GM23338 (cell line): ENCODE data around the gene HEYL. TPM values are rescaled to one million over a fixed set of nuclear protein-coding genes. Genes with fewer than 3 reads are reported as not detected.

ENCODE experiments used
- ATAC-seq: fragments of 200-7000 bp; cut with Tn5 transposase; 3 replicates; pipeline ENCODE4 v1.9.1; 2020
- DNase-seq: peaks from one replicate; pipeline ENCODE4 v3.0.0-alpha.2; 2015; ENCODE audit warnings: low spot score
- H2AFZ ChIP-seq: fragments of 200-600 bp; sonication (generic); 2 replicates; pipeline ENCODE4 v1.8.0; 2016; ENCODE audit warnings: antibody characterized with exemption, mild to moderate bottlenecking, moderate library complexity
- H3F3A ChIP-seq: fragments of 200-600 bp; sonication (generic); replicated peaks from 2 replicates; pipeline ENCODE4 v1.8.0; 2017; ENCODE audit warnings: antibody characterized with exemption, mixed run types, low read depth
- H3K27ac ChIP-seq: fragments of 200-600 bp; sonication (generic); 2 replicates; pipeline ENCODE4 v1.6.1; 2016; ENCODE audit warnings: low read depth
- H3K27me3 ChIP-seq: fragments of 200-600 bp; sonication (generic); 2 replicates; pipeline ENCODE4 v1.8.0; 2016; ENCODE audit warnings: mild to moderate bottlenecking, mixed run types, moderate library complexity; ENCODE audit not compliant: insufficient read depth
- H3K36me3 ChIP-seq: fragments of 200-600 bp; sonication (generic); 2 replicates; pipeline ENCODE4 v1.8.0; 2016; ENCODE audit warnings: mild to moderate bottlenecking; ENCODE audit not compliant: insufficient read depth
- H3K4me1 ChIP-seq: fragments of 200-600 bp; sonication (generic); 2 replicates; pipeline ENCODE4 v1.8.0; 2016; ENCODE audit warnings: mild to moderate bottlenecking, moderate library complexity; ENCODE audit not compliant: insufficient read depth
- H3K4me2 ChIP-seq: fragments of 200-600 bp; sonication (generic); 2 replicates; pipeline ENCODE4 v1.7.1; 2017; ENCODE audit warnings: mixed run types
- H3K4me3 ChIP-seq: fragments of 200-600 bp; sonication (generic); 2 replicates; pipeline ENCODE4 v1.6.1; 2016; ENCODE audit warnings: mixed run types
- H3K79me2 ChIP-seq: fragments of 200-600 bp; sonication (generic); replicated peaks from 2 replicates; pipeline ENCODE4 v1.8.0; 2017; ENCODE audit warnings: mild to moderate bottlenecking; ENCODE audit not compliant: insufficient read depth
- H3K9me2 ChIP-seq: fragments of 200-600 bp; sonication (generic); 2 replicates; pipeline ENCODE4 v1.8.0; 2017; ENCODE audit not compliant: insufficient read depth
- H4K20me1 ChIP-seq: fragments of 200-600 bp; sonication (generic); replicated peaks from 2 replicates; pipeline ENCODE4 v1.8.0; 2017; ENCODE audit warnings: mild to moderate bottlenecking; ENCODE audit not compliant: insufficient read depth
- H3K27ac Mint-ChIP-seq: 2 replicates; pipeline ENCODE4 v1.8.0; 2020; ENCODE audit warnings: inconsistent platforms, mild to moderate bottlenecking, moderate library complexity, mixed read lengths
- H3K27me3 Mint-ChIP-seq: 3 replicates; pipeline ENCODE4 v1.8.0; 2022; ENCODE audit warnings: low read depth, mild to moderate bottlenecking, moderate library complexity, mixed read lengths, inconsistent platforms; ENCODE audit not compliant: insufficient read depth, poor library complexity
- H3K36me3 Mint-ChIP-seq: 3 replicates; pipeline ENCODE4 v1.8.0; 2021; ENCODE audit warnings: low read depth, mild to moderate bottlenecking, inconsistent platforms, moderate library complexity, mixed read lengths
- H3K4me1 Mint-ChIP-seq: 3 replicates; pipeline ENCODE4 v1.8.0; 2020; ENCODE audit warnings: mild to moderate bottlenecking, inconsistent platforms, mixed read lengths
- H3K4me3 Mint-ChIP-seq: 3 replicates; pipeline ENCODE4 v1.8.0; 2021; ENCODE audit warnings: moderate library complexity, mild to moderate bottlenecking, inconsistent platforms, mixed read lengths
- H3K9me3 Mint-ChIP-seq: 3 replicates; pipeline ENCODE4 v1.8.0; 2020; ENCODE audit warnings: moderate library complexity, mild to moderate bottlenecking, inconsistent platforms, mixed read lengths
- CREB1 ChIP-seq: fragments of 250-450 bp; sonication (Bioruptor Pico); IDR thresholded peaks from 2 replicates; pipeline ENCODE4 v1.5.0; 2020; ENCODE audit warnings: low read depth, mild to moderate bottlenecking, moderate library complexity
- NANOG ChIP-seq: IDR thresholded peaks from 2 replicates; pipeline ENCODE4 v1.6.1; 2016; ENCODE audit warnings: antibody characterized with exemption, borderline replicate concordance
- ZNF331 ChIP-seq: fragments of 250-450 bp; sonication (Bioruptor Pico); IDR thresholded peaks from 2 replicates; pipeline ENCODE4 v1.5.0; 2020; ENCODE audit warnings: low read depth, mild to moderate bottlenecking, moderate library complexity
- polyA plus RNA-seq: library from polyadenylated mRNA; unstranded; fragments of >200 nt; fragmentation: Nextera tagmentation; extraction: Ambion mirVana; gene quantifications from 2 replicates; pipeline ENCODE4 v1.2.1, GENCODE V29; 2016
- total RNA-seq: library from RNA; depleted of rRNA; stranded (reverse); fragments of >200 nt; shearing (Covaris generic); gene quantifications from 2 replicates; pipeline ENCODE4 v1.2.3, GENCODE V29; 2014
- TF ChIP-seq, protein P1 (sequence below): IDR thresholded peaks from 2 replicates; pipeline ENCODE4 v1.6.1; 2016; ENCODE audit warnings: antibody characterized with exemption
- TF ChIP-seq, protein P2 (sequence below), 2 experiments: fragments of 200-600 bp in 1 of 2; sonication (generic) in 1 of 2; conservative IDR thresholded peaks; 2 replicates each; pipeline versions ENCODE4 v1.5.1 to v1.6.1; 2016 to 2017; ENCODE audit warnings: antibody characterized with exemption in 2 of 2, low read depth in 2 of 2, mild to moderate bottlenecking in 2 of 2, moderate library complexity in 1 of 2
- TF ChIP-seq, protein P3 (sequence below): fragments of 250-450 bp; sonication (Bioruptor Pico); IDR thresholded peaks from 2 replicates; pipeline ENCODE4 v1.5.0; 2020; ENCODE audit warnings: mild to moderate bottlenecking, moderate library complexity

Gene HEYL
- total and polyA plus RNA-seq, 2 experiments from 2014 or later, result 1.6 to 4.5 TPM

DNA sequence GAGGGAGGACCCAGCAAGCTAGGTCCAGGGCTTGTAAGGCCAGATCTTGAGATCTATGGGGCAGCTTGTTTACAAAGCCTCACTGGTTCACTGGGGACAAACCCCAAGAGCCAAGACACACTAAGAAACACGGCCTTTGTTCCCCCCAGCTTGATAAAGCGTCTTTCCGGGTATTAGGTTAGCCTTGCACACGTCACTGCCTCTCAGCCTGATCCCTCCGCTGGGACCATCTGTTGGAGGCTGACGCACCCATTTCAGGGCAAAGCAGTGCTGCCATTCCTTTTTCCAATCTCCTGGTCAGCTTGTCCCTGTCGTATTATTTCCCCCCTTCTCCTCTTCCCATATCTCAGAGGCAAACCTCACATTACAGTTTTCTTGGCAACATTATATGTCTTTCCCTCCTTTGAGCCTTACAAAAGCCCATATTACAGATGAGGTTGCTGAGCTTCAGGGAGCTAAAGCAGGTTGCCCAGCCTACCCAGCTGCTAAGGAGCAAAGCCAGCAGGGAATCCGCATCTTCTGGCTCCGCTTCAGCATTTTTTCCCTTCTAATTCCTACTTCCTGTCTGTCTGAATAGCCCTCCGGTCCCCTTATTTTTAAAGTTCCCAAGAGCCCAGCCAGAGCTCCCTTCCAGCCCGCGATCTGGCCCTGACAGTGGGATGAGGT, 4.1 kb downstream of the HEYL start (continued):
- TF ChIP-seq, protein P1, sequence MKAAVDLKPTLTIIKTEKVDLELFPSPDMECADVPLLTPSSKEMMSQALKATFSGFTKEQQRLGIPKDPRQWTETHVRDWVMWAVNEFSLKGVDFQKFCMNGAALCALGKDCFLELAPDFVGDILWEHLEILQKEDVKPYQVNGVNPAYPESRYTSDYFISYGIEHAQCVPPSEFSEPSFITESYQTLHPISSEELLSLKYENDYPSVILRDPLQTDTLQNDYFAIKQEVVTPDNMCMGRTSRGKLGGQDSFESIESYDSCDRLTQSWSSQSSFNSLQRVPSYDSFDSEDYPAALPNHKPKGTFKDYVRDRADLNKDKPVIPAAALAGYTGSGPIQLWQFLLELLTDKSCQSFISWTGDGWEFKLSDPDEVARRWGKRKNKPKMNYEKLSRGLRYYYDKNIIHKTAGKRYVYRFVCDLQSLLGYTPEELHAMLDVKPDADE, result no peak
- TF ChIP-seq, protein P2, sequence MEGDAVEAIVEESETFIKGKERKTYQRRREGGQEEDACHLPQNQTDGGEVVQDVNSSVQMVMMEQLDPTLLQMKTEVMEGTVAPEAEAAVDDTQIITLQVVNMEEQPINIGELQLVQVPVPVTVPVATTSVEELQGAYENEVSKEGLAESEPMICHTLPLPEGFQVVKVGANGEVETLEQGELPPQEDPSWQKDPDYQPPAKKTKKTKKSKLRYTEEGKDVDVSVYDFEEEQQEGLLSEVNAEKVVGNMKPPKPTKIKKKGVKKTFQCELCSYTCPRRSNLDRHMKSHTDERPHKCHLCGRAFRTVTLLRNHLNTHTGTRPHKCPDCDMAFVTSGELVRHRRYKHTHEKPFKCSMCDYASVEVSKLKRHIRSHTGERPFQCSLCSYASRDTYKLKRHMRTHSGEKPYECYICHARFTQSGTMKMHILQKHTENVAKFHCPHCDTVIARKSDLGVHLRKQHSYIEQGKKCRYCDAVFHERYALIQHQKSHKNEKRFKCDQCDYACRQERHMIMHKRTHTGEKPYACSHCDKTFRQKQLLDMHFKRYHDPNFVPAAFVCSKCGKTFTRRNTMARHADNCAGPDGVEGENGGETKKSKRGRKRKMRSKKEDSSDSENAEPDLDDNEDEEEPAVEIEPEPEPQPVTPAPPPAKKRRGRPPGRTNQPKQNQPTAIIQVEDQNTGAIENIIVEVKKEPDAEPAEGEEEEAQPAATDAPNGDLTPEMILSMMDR (conservative IDR thresholded peaks at IDR 0.05; ENCODE audit: low read depth in 2 of 2), result no peak
- TF ChIP-seq, protein P3, sequence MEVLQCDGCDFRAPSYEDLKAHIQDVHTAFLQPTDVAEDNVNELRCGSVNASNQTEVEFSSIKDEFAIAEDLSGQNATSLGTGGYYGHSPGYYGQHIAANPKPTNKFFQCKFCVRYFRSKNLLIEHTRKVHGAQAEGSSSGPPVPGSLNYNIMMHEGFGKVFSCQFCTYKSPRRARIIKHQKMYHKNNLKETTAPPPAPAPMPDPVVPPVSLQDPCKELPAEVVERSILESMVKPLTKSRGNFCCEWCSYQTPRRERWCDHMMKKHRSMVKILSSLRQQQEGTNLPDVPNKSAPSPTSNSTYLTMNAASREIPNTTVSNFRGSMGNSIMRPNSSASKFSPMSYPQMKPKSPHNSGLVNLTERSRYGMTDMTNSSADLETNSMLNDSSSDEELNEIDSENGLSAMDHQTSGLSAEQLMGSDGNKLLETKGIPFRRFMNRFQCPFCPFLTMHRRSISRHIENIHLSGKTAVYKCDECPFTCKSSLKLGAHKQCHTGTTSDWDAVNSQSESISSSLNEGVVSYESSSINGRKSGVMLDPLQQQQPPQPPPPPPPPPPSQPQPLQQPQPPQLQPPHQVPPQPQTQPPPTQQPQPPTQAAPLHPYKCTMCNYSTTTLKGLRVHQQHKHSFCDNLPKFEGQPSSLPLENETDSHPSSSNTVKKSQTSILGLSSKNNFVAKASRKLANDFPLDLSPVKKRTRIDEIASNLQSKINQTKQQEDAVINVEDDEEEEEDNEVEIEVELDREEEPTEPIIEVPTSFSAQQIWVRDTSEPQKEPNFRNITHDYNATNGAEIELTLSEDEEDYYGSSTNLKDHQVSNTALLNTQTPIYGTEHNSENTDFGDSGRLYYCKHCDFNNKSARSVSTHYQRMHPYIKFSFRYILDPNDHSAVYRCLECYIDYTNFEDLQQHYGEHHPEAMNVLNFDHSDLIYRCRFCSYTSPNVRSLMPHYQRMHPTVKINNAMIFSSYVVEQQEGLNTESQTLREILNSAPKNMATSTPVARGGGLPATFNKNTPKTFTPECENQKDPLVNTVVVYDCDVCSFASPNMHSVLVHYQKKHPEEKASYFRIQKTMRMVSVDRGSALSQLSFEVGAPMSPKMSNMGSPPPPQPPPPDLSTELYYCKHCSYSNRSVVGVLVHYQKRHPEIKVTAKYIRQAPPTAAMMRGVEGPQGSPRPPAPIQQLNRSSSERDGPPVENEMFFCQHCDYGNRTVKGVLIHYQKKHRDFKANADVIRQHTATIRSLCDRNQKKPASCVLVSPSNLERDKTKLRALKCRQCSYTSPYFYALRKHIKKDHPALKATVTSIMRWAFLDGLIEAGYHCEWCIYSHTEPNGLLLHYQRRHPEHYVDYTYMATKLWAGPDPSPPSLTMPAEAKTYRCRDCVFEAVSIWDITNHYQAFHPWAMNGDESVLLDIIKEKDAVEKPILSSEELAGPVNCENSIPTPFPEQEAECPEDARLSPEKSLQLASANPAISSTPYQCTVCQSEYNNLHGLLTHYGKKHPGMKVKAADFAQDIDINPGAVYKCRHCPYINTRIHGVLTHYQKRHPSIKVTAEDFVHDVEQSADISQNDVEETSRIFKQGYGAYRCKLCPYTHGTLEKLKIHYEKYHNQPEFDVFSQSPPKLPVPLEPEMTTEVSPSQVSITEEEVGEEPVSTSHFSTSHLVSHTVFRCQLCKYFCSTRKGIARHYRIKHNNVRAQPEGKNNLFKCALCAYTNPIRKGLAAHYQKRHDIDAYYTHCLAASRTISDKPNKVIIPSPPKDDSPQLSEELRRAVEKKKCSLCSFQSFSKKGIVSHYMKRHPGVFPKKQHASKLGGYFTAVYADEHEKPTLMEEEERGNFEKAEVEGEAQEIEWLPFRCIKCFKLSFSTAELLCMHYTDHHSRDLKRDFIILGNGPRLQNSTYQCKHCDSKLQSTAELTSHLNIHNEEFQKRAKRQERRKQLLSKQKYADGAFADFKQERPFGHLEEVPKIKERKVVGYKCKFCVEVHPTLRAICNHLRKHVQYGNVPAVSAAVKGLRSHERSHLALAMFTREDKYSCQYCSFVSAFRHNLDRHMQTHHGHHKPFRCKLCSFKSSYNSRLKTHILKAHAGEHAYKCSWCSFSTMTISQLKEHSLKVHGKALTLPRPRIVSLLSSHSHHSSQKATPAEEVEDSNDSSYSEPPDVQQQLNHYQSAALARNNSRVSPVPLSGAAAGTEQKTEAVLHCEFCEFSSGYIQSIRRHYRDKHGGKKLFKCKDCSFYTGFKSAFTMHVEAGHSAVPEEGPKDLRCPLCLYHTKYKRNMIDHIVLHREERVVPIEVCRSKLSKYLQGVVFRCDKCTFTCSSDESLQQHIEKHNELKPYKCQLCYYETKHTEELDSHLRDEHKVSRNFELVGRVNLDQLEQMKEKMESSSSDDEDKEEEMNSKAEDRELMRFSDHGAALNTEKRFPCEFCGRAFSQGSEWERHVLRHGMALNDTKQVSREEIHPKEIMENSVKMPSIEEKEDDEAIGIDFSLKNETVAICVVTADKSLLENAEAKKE (CRISPR knock-in tag), result no peak
- TF ChIP-seq CREB1, result no peak

DNA sequence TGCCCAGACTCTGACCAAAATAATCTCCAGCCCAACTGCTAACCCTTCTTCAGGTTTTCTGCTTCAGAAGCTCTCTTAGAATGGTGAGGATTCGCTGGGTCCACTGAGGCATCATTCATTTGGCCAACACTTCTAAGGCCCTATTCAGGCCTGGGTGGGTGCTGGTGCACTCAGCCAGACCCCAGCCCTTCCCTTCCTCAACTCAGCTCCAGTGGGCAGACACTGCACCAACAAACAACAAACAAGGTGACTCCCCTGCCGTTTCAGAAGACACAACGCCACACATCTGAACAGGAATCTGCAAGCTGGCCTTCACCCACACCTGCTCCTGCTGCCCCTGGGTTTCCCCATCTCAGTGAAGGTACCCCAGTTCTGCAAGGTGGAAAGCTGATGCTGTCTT, 6.0 kb downstream of the HEYL start:
- H3K27me3 ChIP-seq, result peaks cover 65% of the 10 kb centered on the region
- no peaks in the 10 kb centered on the region for H3K9me2 ChIP-seq
- Mint-ChIP-seq H3K4me3 (peak overlapping the region; percentile 60), H3K36me3 (no peaks in the 10 kb centered on the region; the same call in 2 of the 3 replicates), H3K9me3 (no peaks in the 10 kb centered on the region), H3K27me3 (peaks cover 36% of the 10 kb centered on the region), H3K4me1 (peaks cover 25% of the 10 kb centered on the region), H3K27ac (no peak overlapping the region)
- DNase-seq (no peak), ATAC-seq (no peak; the same call in 2 of the 3 replicates)
- peak overlapping the region; percentile 74 for H3K4me2 ChIP-seq
- peaks cover 22% of the 10 kb centered on the region for H3K4me1 ChIP-seq
- H3K27ac ChIP-seq, result no peak overlapping the region
- H4K20me1 ChIP-seq, result peaks cover 3% of the 10 kb centered on the region; the same call in 1 of the 2 replicates
- H3K4me3 ChIP-seq, result peak overlapping the region; percentile 53
- H3K36me3 ChIP-seq, result no peaks in the 10 kb centered on the region
- no peaks in the 10 kb centered on the region for H3K79me2 ChIP-seq
- peak overlapping the region; percentile 52; the same call in 1 of the 2 replicates for H2AFZ ChIP-seq
- H3F3A ChIP-seq, result 0 out of 2 replicates have a peak, but pooled peaks cover 3% of the 10 kb centered on the region
- TF ChIP-seq ZNF331 (CRISPR knock-in tag), result no peak
- TF ChIP-seq NANOG, result no peak
